HEK293 (cell line): Measurements from ENCODE around the gene FOXRED1.

Experiments
- KLF10 ChIP-seq: fragments of 450-650 bp; IDR thresholded peaks from 2 replicates; pipeline ENCODE4 v1.5.1; 2018; ENCODE audit warnings: missing biosample characterization, mild to moderate bottlenecking, missing genetic modification characterization
- SP7 ChIP-seq: fragments of 450-650 bp; formaldehyde crosslinking; IDR thresholded peaks from 2 replicates; pipeline ENCODE4 v1.5.1; 2016; ENCODE audit warnings: missing biosample characterization, missing genetic modification characterization
- ZFP41 ChIP-seq: fragments of 450-650 bp; formaldehyde crosslinking; IDR thresholded peaks from 2 replicates; pipeline ENCODE4 v1.5.1; 2016; ENCODE audit warnings: missing biosample characterization, missing genetic modification characterization, borderline replicate concordance
- ZNF354C ChIP-seq: fragments of 450-650 bp; formaldehyde crosslinking; IDR thresholded peaks from 2 replicates; pipeline ENCODE4 v1.5.1; 2016; ENCODE audit warnings: missing biosample characterization, missing genetic modification characterization, low read depth, borderline replicate concordance
- ZNF76 ChIP-seq: fragments of 450-650 bp; formaldehyde crosslinking; IDR thresholded peaks from 2 replicates; pipeline ENCODE4; 2016; ENCODE audit warnings: low read depth, missing biosample characterization, missing genetic modification characterization, borderline replicate concordance
- ZSCAN30 ChIP-seq: fragments of 450-650 bp; IDR thresholded peaks from 2 replicates; pipeline ENCODE4 v1.5.1; 2018; ENCODE audit warnings: missing biosample characterization, mild to moderate bottlenecking, missing genetic modification characterization, moderate library complexity
- TF ChIP-seq, protein P1 (sequence below): fragments of 450-650 bp; formaldehyde crosslinking; IDR thresholded peaks from 2 replicates; pipeline ENCODE4 v1.5.1; 2016; ENCODE audit warnings: missing biosample characterization, missing genetic modification characterization
- TF ChIP-seq, protein P2 (sequence below): fragments of 450-650 bp; formaldehyde crosslinking; IDR thresholded peaks from 2 replicates; pipeline ENCODE4 v1.5.1; 2016; ENCODE audit warnings: missing biosample characterization, missing genetic modification characterization
- TF ChIP-seq, protein P3 (sequence below): sonication (generic); formaldehyde crosslinking; IDR thresholded peaks from 2 replicates; pipeline ENCODE4 v1.8.1; 2022; ENCODE audit warnings: mild to moderate bottlenecking, moderate library complexity, missing genetic modification reagents

DNA sequence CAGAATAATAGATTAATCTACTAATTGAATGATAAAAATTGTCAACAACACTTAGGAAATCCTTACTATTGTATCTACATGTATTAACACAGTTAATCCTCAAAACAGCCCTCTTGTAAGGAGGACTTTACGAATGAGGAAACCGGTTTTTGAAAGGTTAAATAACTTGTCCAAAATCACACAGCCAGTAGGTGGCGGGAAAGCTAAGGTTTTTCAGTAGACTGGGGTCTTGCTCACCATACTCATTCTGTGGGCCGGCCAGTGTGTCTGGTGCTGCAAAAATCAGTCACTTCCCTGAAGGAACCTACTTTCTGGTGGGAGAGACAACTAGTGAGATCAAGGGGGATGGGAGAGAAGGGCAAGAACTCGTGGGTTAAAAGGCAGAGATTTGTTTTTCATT, 38.8 kb downstream of the FOXRED1 start:
- TF ChIP-seq, protein P1, sequence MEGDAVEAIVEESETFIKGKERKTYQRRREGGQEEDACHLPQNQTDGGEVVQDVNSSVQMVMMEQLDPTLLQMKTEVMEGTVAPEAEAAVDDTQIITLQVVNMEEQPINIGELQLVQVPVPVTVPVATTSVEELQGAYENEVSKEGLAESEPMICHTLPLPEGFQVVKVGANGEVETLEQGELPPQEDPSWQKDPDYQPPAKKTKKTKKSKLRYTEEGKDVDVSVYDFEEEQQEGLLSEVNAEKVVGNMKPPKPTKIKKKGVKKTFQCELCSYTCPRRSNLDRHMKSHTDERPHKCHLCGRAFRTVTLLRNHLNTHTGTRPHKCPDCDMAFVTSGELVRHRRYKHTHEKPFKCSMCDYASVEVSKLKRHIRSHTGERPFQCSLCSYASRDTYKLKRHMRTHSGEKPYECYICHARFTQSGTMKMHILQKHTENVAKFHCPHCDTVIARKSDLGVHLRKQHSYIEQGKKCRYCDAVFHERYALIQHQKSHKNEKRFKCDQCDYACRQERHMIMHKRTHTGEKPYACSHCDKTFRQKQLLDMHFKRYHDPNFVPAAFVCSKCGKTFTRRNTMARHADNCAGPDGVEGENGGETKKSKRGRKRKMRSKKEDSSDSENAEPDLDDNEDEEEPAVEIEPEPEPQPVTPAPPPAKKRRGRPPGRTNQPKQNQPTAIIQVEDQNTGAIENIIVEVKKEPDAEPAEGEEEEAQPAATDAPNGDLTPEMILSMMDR (tag by site-specific recombination): no peak
- TF ChIP-seq ZNF354C (tag by site-specific recombination) (no peak), KLF10 (tag by site-specific recombination) (no peak), SP7 (tag by site-specific recombination) (no peak), ZFP41 (tag by site-specific recombination) (no peak), ZSCAN30 (tag by site-specific recombination) (no peak), ZNF76 (tag by site-specific recombination) (no peak)
- TF ChIP-seq, protein P2, sequence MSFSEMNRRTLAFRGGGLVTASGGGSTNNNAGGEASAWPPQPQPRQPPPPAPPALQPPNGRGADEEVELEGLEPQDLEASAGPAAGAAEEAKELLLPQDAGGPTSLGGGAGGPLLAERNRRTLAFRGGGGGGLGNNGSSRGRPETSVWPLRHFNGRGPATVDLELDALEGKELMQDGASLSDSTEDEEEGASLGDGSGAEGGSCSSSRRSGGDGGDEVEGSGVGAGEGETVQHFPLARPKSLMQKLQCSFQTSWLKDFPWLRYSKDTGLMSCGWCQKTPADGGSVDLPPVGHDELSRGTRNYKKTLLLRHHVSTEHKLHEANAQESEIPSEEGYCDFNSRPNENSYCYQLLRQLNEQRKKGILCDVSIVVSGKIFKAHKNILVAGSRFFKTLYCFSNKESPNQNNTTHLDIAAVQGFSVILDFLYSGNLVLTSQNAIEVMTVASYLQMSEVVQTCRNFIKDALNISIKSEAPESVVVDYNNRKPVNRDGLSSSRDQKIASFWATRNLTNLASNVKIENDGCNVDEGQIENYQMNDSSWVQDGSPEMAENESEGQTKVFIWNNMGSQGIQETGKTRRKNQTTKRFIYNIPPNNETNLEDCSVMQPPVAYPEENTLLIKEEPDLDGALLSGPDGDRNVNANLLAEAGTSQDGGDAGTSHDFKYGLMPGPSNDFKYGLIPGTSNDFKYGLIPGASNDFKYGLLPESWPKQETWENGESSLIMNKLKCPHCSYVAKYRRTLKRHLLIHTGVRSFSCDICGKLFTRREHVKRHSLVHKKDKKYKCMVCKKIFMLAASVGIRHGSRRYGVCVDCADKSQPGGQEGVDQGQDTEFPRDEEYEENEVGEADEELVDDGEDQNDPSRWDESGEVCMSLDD: no peak
- TF ChIP-seq, protein P3, sequence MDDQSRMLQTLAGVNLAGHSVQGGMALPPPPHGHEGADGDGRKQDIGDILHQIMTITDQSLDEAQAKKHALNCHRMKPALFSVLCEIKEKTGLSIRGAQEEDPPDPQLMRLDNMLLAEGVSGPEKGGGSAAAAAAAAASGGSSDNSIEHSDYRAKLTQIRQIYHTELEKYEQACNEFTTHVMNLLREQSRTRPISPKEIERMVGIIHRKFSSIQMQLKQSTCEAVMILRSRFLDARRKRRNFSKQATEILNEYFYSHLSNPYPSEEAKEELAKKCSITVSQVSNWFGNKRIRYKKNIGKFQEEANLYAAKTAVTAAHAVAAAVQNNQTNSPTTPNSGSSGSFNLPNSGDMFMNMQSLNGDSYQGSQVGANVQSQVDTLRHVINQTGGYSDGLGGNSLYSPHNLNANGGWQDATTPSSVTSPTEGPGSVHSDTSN (CRISPR knock-in tag): no peak
